Measurements from ENCODE around the gene SLC35F4. TPM values are rescaled to one million over a fixed set of nuclear protein-coding genes. Genes with fewer than 3 reads are reported as not detected.
"Not testable (repeated sequence)": the region's sequence is repeated elsewhere in the genome, so short reads cannot be mapped to it uniquely, and the experiment has no call there.

Gene SLC35F4
- total RNA-seq, 2 experiments from 2014 or later, result not detected

GRCh38 chr14:57755018-57755521 lies 110.8 kb downstream of the SLC35F4 start:
- Mint-ChIP-seq H3K9me3 (no peaks in the 10 kb centered on the region), H3K4me1 (ENCODE audit: low read depth) (no peaks in the 10 kb centered on the region), H3K27me3 (ENCODE audit: low read depth) (no peaks in the 10 kb centered on the region), H3K4me3 (no peak overlapping the region), H3K27ac (no peak overlapping the region), H3K36me3 (ENCODE audit: low read depth) (no peaks in the 10 kb centered on the region)
- intact Hi-C loops (cut with micrococcal nuclease), result no loop called here
- CTCF ChIA-PET, result interaction anchor here (0.9 kb wide), 1 partner anchor 1962 kb away, joined by 5 read pairs; no protein-coding TSS in a partner anchor
- DNase-seq, result no peak

GRCh38 chr14:57754527-57754926 lies 111.4 kb downstream of the SLC35F4 start:
- H3K4me3 Mint-ChIP-seq, result no peak overlapping the region

GRCh38 chr14:57753821-57754220 lies 112.1 kb downstream of the SLC35F4 start:
- Mint-ChIP-seq H3K27ac (no peak overlapping the region), H3K36me3 (ENCODE audit: low read depth) (no peaks in the 10 kb centered on the region), H3K4me1 (ENCODE audit: low read depth) (no peaks in the 10 kb centered on the region), H3K4me3 (no peak overlapping the region), H3K27me3 (ENCODE audit: low read depth) (no peaks in the 10 kb centered on the region), H3K9me3 (no peaks in the 10 kb centered on the region)
- DNase-seq, result no peak
- intact Hi-C loops (cut with micrococcal nuclease), result no loop called here
- CTCF ChIA-PET, result interaction anchor here (0.9 kb wide), 1 partner anchor 18 kb away, joined by 3 read pairs; no protein-coding TSS in a partner anchor

More at GRCh38 chr14:57754527-57754926, 111.4 kb downstream of the SLC35F4 start:
- no peaks in the 10 kb centered on the region for H3K27me3 Mint-ChIP-seq (ENCODE audit: low read depth)
- intact Hi-C loops (cut with micrococcal nuclease), result no loop called here
- no peaks in the 10 kb centered on the region for H3K36me3 Mint-ChIP-seq (ENCODE audit: low read depth)
- CTCF ChIA-PET, result interaction anchor here (0.9 kb wide), 1 partner anchor 1962 kb away, joined by 5 read pairs; no protein-coding TSS in a partner anchor
- DNase-seq, result no peak
- H3K4me1 Mint-ChIP-seq (ENCODE audit: low read depth), result no peaks in the 10 kb centered on the region
- H3K9me3 Mint-ChIP-seq, result no peaks in the 10 kb centered on the region
- no peak overlapping the region for H3K27ac Mint-ChIP-seq

- intact Hi-C loops (cut with micrococcal nuclease); CTCF ChIA-PET: not testable (repeated sequence)
Observed at GRCh38 chr14:57752142-57752695, 113.7 kb downstream of the SLC35F4 start.

GRCh38 chr14:57751400-57751799 lies 114.5 kb downstream of the SLC35F4 start:
- H3K27me3 Mint-ChIP-seq (ENCODE audit: low read depth), result no peaks in the 10 kb centered on the region
- peaks cover 1% of the 10 kb centered on the region for H3K9me3 Mint-ChIP-seq
- no peak overlapping the region for H3K4me3 Mint-ChIP-seq
- CTCF ChIA-PET, result no interaction called here
- no peak overlapping the region for H3K27ac Mint-ChIP-seq
- no peak for DNase-seq
- H3K4me1 Mint-ChIP-seq (ENCODE audit: low read depth), result no peaks in the 10 kb centered on the region
- no peaks in the 10 kb centered on the region for H3K36me3 Mint-ChIP-seq (ENCODE audit: low read depth)
- intact Hi-C loops (cut with micrococcal nuclease), result no loop called here

More at GRCh38 chr14:57752142-57752695, 113.7 kb downstream of the SLC35F4 start:
- not testable (repeated sequence) for H3K27ac Mint-ChIP-seq; DNase-seq; H3K4me1 Mint-ChIP-seq (ENCODE audit: low read depth); H3K36me3 Mint-ChIP-seq (ENCODE audit: low read depth); H3K9me3 Mint-ChIP-seq; H3K27me3 Mint-ChIP-seq (ENCODE audit: low read depth); H3K4me3 Mint-ChIP-seq

- no peaks in the 10 kb centered on the region for H3K4me1 Mint-ChIP-seq (ENCODE audit: low read depth)
- peaks cover 1% of the 10 kb centered on the region for H3K9me3 Mint-ChIP-seq
- intact Hi-C loops (cut with micrococcal nuclease), result no loop called here
Observed at GRCh38 chr14:57749267-57749666, 116.6 kb downstream of the SLC35F4 start.

GRCh38 chr14:57748279-57748678 lies 117.6 kb downstream of the SLC35F4 start:
- Mint-ChIP-seq H3K4me1 (ENCODE audit: low read depth) (no peaks in the 10 kb centered on the region), H3K36me3 (ENCODE audit: low read depth) (no peaks in the 10 kb centered on the region), H3K9me3 (peaks cover 1% of the 10 kb centered on the region), H3K27me3 (ENCODE audit: low read depth) (no peaks in the 10 kb centered on the region), H3K4me3 (no peak overlapping the region), H3K27ac (no peak overlapping the region)
- no peak for DNase-seq
- CTCF ChIA-PET, result no interaction called here
- intact Hi-C loops (cut with micrococcal nuclease), result no loop called here

More at GRCh38 chr14:57749267-57749666, 116.6 kb downstream of the SLC35F4 start:
- DNase-seq, result no peak
- H3K36me3 Mint-ChIP-seq (ENCODE audit: low read depth), result no peaks in the 10 kb centered on the region
- H3K27me3 Mint-ChIP-seq (ENCODE audit: low read depth), result no peaks in the 10 kb centered on the region
- no peak overlapping the region for H3K27ac Mint-ChIP-seq
- H3K4me3 Mint-ChIP-seq, result no peak overlapping the region
- CTCF ChIA-PET, result no interaction called here

GRCh38 chr14:57747036-57747435 lies 118.9 kb downstream of the SLC35F4 start:
- Mint-ChIP-seq H3K27ac (no peak overlapping the region), H3K27me3 (ENCODE audit: low read depth) (no peaks in the 10 kb centered on the region), H3K9me3 (peaks cover 5% of the 10 kb centered on the region), H3K4me3 (no peak overlapping the region), H3K4me1 (ENCODE audit: low read depth) (no peaks in the 10 kb centered on the region), H3K36me3 (ENCODE audit: low read depth) (no peaks in the 10 kb centered on the region)
- no peak for DNase-seq
- CTCF ChIA-PET, result no interaction called here
- intact Hi-C loops (cut with micrococcal nuclease), result no loop called here

GRCh38 chr14:57746563-57746962 lies 119.3 kb downstream of the SLC35F4 start:
- no peak for DNase-seq
- Mint-ChIP-seq H3K27ac (no peak overlapping the region), H3K4me3 (no peak overlapping the region)

GRCh38 chr14:57739516-57739915 lies 126.4 kb downstream of the SLC35F4 start:
- H3K4me3 Mint-ChIP-seq, result no peak overlapping the region
- no peaks in the 10 kb centered on the region for H3K36me3 Mint-ChIP-seq (ENCODE audit: low read depth)
- H3K9me3 Mint-ChIP-seq, result peaks cover 10% of the 10 kb centered on the region
- no peaks in the 10 kb centered on the region for H3K27me3 Mint-ChIP-seq (ENCODE audit: low read depth)
- H3K27ac Mint-ChIP-seq, result no peak overlapping the region
- intact Hi-C loops (cut with micrococcal nuclease), result no loop called here
- CTCF ChIA-PET, result no interaction called here
- no peaks in the 10 kb centered on the region for H3K4me1 Mint-ChIP-seq (ENCODE audit: low read depth)
- DNase-seq, result no peak

More at GRCh38 chr14:57746563-57746962, 119.3 kb downstream of the SLC35F4 start:
- Mint-ChIP-seq H3K27me3 (ENCODE audit: low read depth) (no peaks in the 10 kb centered on the region), H3K9me3 (peaks cover 7% of the 10 kb centered on the region), H3K36me3 (ENCODE audit: low read depth) (no peaks in the 10 kb centered on the region), H3K4me1 (ENCODE audit: low read depth) (no peaks in the 10 kb centered on the region)
- CTCF ChIA-PET, result no interaction called here
- intact Hi-C loops (cut with micrococcal nuclease), result no loop called here

- Mint-ChIP-seq H3K4me3 (no peak overlapping the region), H3K4me1 (ENCODE audit: low read depth) (no peaks in the 10 kb centered on the region), H3K27ac (no peak overlapping the region), H3K9me3 (peaks cover 8% of the 10 kb centered on the region), H3K36me3 (ENCODE audit: low read depth) (no peaks in the 10 kb centered on the region), H3K27me3 (ENCODE audit: low read depth) (no peaks in the 10 kb centered on the region)
- DNase-seq, result no peak
- CTCF ChIA-PET, result no interaction called here
- intact Hi-C loops (cut with micrococcal nuclease), result no loop called here
Observed at GRCh38 chr14:57737598-57737997, 128.3 kb downstream of the SLC35F4 start.

GRCh38 chr14:57736391-57736790 lies 129.5 kb downstream of the SLC35F4 start:
- Mint-ChIP-seq H3K36me3 (ENCODE audit: low read depth) (no peaks in the 10 kb centered on the region), H3K9me3 (peaks cover 3% of the 10 kb centered on the region), H3K27ac (no peak overlapping the region), H3K27me3 (ENCODE audit: low read depth) (no peaks in the 10 kb centered on the region), H3K4me1 (ENCODE audit: low read depth) (no peaks in the 10 kb centered on the region), H3K4me3 (no peak overlapping the region)
- DNase-seq, result no peak
- CTCF ChIA-PET, result no interaction called here
- intact Hi-C loops (cut with micrococcal nuclease), result no loop called here

GRCh38 chr14:57735276-57735675 lies 130.6 kb downstream of the SLC35F4 start:
- CTCF ChIA-PET, result interaction anchor here (0.6 to 0.9 kb wide), 2 partner anchors 18 to 1945 kb away, joined by 3 read pairs; no protein-coding TSS in a partner anchor
- no peaks in the 10 kb centered on the region for H3K27me3 Mint-ChIP-seq (ENCODE audit: low read depth)
- intact Hi-C loops (cut with micrococcal nuclease), result no loop called here
- no peaks in the 10 kb centered on the region for H3K4me1 Mint-ChIP-seq (ENCODE audit: low read depth)
- no peaks in the 10 kb centered on the region for H3K9me3 Mint-ChIP-seq
- H3K36me3 Mint-ChIP-seq (ENCODE audit: low read depth), result no peaks in the 10 kb centered on the region
- H3K27ac Mint-ChIP-seq, result no peak overlapping the region
- no peak for DNase-seq
- no peak overlapping the region for H3K4me3 Mint-ChIP-seq
